HG02623 (cell line): Measurements from ENCODE around the gene MAP4K2.

Experiments
- ATAC-seq: cut with Tn5 transposase; IDR thresholded peaks from one replicate; pipeline ENCODE4 v1.9.1; 2021; ENCODE audit warnings: moderate library complexity; ENCODE audit not compliant: unreplicated experiment

MAP4K2 gene

GRCh38 chr11:64757549-64758329 lies 45.3 kb downstream of the MAP4K2 start:
- ATAC-seq, result no peak

GRCh38 chr11:64755681-64756361 lies 47.2 kb downstream of the MAP4K2 start:
- no peak for ATAC-seq

GRCh38 chr11:64754919-64755662 lies 47.9 kb downstream of the MAP4K2 start:
- ATAC-seq, result no peak

GRCh38 chr11:64754124-64754918 lies 48.7 kb downstream of the MAP4K2 start:
- no peak for ATAC-seq

GRCh38 chr11:64753380-64754123 lies 49.5 kb downstream of the MAP4K2 start:
- no peak for ATAC-seq

GRCh38 chr11:64753019-64753379 lies 50.0 kb downstream of the MAP4K2 start:
- no peak for ATAC-seq

GRCh38 chr11:64752175-64752970 lies 50.6 kb downstream of the MAP4K2 start:
- ATAC-seq, result no peak

- no peak for ATAC-seq
Measured at GRCh38 chr11:64751580-64751979, 51.4 kb downstream of the MAP4K2 start.

- ATAC-seq, result no peak
Measured at GRCh38 chr11:64751136-64751535, 51.9 kb downstream of the MAP4K2 start.

GRCh38 chr11:64750361-64751054 lies 52.5 kb downstream of the MAP4K2 start:
- ATAC-seq, result no peak

GRCh38 chr11:64747961-64748665 lies 54.9 kb downstream of the MAP4K2 start:
- no peak for ATAC-seq

- ATAC-seq, result no peak
Measured at GRCh38 chr11:64746486-64746885, 56.5 kb downstream of the MAP4K2 start.

GRCh38 chr11:64745521-64746328 lies 57.3 kb downstream of the MAP4K2 start:
- ATAC-seq, result no peak

- ATAC-seq, result no peak
Measured at GRCh38 chr11:64745189-64745520, 57.9 kb downstream of the MAP4K2 start.

- no peak for ATAC-seq
Measured at GRCh38 chr11:64744544-64745188, 58.3 kb downstream of the MAP4K2 start.

- ATAC-seq, result no peak
Measured at GRCh38 chr11:64743591-64744543, 59.1 kb downstream of the MAP4K2 start, which contains the start of gene RASGRP2. TSS of gene RASGRP2 (minus strand) at chr11:64744142. CDS start at chr11:64742866, 1,276 bp downstream.
